ENCODE measurements around the gene TSPAN14.

Gene TSPAN14

DNA sequence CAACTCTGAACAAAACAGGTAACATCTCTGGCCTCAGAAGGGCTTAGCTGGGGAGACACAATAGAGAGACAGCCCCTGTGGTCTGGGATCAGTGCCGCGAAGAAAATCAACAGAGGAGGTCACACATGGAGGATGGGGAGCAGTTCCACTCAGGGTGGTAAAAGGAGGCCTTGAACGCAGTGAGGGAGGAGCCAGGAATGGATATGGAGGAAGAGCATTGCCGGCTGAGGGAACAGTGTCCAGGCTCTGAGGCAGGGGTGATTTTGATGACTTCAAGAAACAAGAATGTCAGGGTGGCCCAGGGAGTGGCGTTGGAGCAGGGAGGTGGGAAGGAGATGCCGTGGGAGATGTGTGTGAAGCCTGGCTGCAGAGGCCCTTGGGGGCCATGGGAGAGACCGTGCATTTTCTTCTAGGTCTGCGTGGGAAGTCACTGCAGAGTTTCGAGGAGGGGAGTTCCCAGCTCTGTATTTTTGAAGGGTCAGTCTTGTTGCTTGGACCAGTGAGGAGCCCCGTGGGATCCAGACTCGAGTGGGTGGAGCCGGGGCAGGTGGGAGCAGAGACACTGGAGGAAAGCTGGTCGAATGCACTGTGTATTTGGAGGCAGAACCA is 47.9 kb downstream of the TSPAN14 start:
- Histone ChIP-seq H3K4me3 (ENCODE audit: low read length) (no peak overlapping the region), H3K9me3 (replicated peaks; ENCODE audit: insufficient read depth, low read length) (no peaks in the 10 kb centered on the region), H3K9ac (ENCODE audit: low read length) (no peak overlapping the region), H2AFZ (ENCODE audit: low read length) (no peak overlapping the region), H4K20me1 (ENCODE audit: insufficient read depth, low read length) (no peaks in the 10 kb centered on the region), H3K36me3 (replicated peaks; ENCODE audit: insufficient read depth, low read length) (no peaks in the 10 kb centered on the region), H3K4me2 (ENCODE audit: low read depth, low read length) (no peak overlapping the region), H3K79me2 (ENCODE audit: low read length) (no peaks in the 10 kb centered on the region), H3K9me2 (replicated peaks; ENCODE audit: insufficient read depth, low read length) (no peaks in the 10 kb centered on the region), H3F3A (ENCODE audit: insufficient read depth, low read length) (no peaks in the 10 kb centered on the region), H3K27me3 (replicated peaks; ENCODE audit: insufficient read depth, low read length) (no peaks in the 10 kb centered on the region), H3K27ac (ENCODE audit: low read length) (no peak overlapping the region), H3K4me1 (ENCODE audit: low read length) (no peaks in the 10 kb centered on the region)
- TF ChIP-seq EZH2 (optimal IDR thresholded peaks at IDR 0.05; ENCODE audit: low read depth, low read length) (no peak), EZH2phosphoT487 (IDR thresholded peaks at IDR 0.05; ENCODE audit: low read length) (no peak)
- TF ChIP-seq, protein P1, sequence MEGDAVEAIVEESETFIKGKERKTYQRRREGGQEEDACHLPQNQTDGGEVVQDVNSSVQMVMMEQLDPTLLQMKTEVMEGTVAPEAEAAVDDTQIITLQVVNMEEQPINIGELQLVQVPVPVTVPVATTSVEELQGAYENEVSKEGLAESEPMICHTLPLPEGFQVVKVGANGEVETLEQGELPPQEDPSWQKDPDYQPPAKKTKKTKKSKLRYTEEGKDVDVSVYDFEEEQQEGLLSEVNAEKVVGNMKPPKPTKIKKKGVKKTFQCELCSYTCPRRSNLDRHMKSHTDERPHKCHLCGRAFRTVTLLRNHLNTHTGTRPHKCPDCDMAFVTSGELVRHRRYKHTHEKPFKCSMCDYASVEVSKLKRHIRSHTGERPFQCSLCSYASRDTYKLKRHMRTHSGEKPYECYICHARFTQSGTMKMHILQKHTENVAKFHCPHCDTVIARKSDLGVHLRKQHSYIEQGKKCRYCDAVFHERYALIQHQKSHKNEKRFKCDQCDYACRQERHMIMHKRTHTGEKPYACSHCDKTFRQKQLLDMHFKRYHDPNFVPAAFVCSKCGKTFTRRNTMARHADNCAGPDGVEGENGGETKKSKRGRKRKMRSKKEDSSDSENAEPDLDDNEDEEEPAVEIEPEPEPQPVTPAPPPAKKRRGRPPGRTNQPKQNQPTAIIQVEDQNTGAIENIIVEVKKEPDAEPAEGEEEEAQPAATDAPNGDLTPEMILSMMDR (IDR thresholded peaks at IDR 0.05; ENCODE audit: low read length), result no peak
- no peak for DNase-seq

DNA sequence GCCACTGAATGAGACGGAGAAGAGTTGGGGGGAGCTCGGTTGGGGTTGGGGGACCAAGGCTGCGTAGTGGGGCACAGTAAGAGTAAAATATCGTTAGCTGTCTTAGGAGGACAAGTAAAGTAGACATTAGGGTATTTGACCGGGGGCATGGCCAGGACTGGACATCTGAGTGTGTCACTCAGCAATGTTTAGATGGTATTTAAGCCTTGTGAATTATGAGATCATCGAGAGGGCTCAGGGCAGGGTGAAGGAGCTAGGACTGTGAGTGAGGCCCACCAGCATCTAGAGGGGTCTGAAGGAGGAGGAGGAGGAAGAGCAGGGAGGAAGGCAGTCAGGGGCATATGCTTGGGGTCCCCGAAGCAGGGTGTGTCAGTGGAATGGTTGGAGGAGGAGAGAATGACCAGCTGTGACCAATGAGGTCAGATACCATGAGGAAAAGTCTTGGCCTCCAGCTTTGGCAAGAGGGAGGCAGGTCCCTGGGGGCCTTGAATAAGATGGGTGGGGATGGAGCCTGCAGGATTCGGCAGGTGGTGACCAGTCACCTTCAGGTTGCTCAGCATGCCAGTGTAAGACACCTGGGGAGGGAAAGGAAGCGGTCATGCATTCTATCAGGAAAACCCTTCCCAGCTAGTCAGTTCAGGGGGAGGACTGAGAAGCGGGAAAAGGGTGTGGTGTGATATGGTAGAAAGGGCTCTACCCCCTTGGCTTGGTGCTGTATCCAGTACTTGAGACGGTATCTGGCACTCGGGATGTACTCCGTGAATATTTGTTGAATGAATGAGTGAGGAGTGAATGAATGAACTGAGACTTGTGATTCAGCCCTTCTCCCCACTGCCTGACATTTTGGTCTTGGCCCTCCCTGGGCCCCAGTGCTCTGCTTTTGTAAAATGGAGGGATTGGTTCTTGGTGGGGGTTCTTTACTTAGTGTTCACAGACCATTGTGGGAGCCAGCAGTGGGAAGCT is 48.8 kb downstream of the TSPAN14 start:
- Histone ChIP-seq H3K27ac (ENCODE audit: low read length) (no peak overlapping the region), H2AFZ (ENCODE audit: low read length) (no peak overlapping the region), H3K4me1 (ENCODE audit: low read length) (no peaks in the 10 kb centered on the region), H3K79me2 (ENCODE audit: low read length) (no peaks in the 10 kb centered on the region), H3K9ac (ENCODE audit: low read length) (no peak overlapping the region), H3K4me3 (ENCODE audit: low read length) (no peak overlapping the region), H3K9me3 (replicated peaks; ENCODE audit: insufficient read depth, low read length) (no peaks in the 10 kb centered on the region), H3F3A (ENCODE audit: insufficient read depth, low read length) (no peaks in the 10 kb centered on the region), H3K36me3 (replicated peaks; ENCODE audit: insufficient read depth, low read length) (no peaks in the 10 kb centered on the region), H3K27me3 (replicated peaks; ENCODE audit: insufficient read depth, low read length) (no peaks in the 10 kb centered on the region), H3K4me2 (ENCODE audit: low read depth, low read length) (no peak overlapping the region), H3K9me2 (replicated peaks; ENCODE audit: insufficient read depth, low read length) (no peaks in the 10 kb centered on the region), H4K20me1 (ENCODE audit: insufficient read depth, low read length) (no peaks in the 10 kb centered on the region)
- no peak for DNase-seq
- TF ChIP-seq, protein P1 (IDR thresholded peaks at IDR 0.05; ENCODE audit: low read length), result no peak
- TF ChIP-seq EZH2phosphoT487 (IDR thresholded peaks at IDR 0.05; ENCODE audit: low read length) (no peak), EZH2 (optimal IDR thresholded peaks at IDR 0.05; ENCODE audit: low read depth, low read length) (no peak)

DNA sequence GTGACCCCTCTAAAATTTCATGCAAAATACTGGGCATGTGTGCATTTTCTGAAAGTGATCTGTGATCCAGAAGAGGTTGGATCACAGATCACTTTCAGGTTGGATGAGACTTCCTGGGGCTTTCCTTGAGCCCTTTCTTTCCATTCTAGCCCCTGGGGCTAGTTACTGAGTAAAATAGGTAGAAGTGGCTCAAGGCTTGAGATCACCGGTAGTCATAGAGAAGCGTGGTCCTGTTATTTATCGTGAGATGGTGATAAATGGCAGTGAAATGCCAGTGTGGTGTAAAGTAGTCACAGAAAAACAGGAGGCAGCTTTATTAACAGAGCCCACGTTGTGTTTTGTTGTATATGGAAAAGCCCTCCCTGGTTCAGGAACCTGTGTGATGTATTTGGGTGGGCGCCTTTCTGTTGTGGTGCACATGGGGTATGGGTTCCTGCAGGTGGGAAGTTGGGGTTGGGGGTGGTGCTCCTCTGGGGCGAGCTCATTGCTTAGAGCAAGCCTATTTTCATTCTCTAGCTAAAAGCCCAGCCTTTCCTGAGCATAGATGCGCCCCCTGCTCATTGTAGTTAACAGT is 49.6 kb downstream of the TSPAN14 start:
- H3K27me3 ChIP-seq (replicated peaks; ENCODE audit: insufficient read depth, low read length), result no peaks in the 10 kb centered on the region
- H3K27ac ChIP-seq (ENCODE audit: low read length), result no peak overlapping the region
- no peaks in the 10 kb centered on the region for H3K79me2 ChIP-seq (ENCODE audit: low read length)
- H3F3A ChIP-seq (ENCODE audit: insufficient read depth, low read length), result no peaks in the 10 kb centered on the region
- H3K9me2 ChIP-seq (replicated peaks; ENCODE audit: insufficient read depth, low read length), result no peaks in the 10 kb centered on the region
- TF ChIP-seq, protein P1 (IDR thresholded peaks at IDR 0.05; ENCODE audit: low read length), result no peak
- TF ChIP-seq EZH2 (optimal IDR thresholded peaks at IDR 0.05; ENCODE audit: low read depth, low read length) (no peak), EZH2phosphoT487 (IDR thresholded peaks at IDR 0.05; ENCODE audit: low read length) (no peak)
- DNase-seq, result no peak
- no peak overlapping the region for H3K4me2 ChIP-seq (ENCODE audit: low read depth, low read length)
- H3K9me3 ChIP-seq (replicated peaks; ENCODE audit: insufficient read depth, low read length), result no peaks in the 10 kb centered on the region
- no peak overlapping the region for H2AFZ ChIP-seq (ENCODE audit: low read length)
- H3K9ac ChIP-seq (ENCODE audit: low read length), result no peak overlapping the region
- H3K4me3 ChIP-seq (ENCODE audit: low read length), result no peak overlapping the region
- H3K36me3 ChIP-seq (replicated peaks; ENCODE audit: insufficient read depth, low read length), result no peaks in the 10 kb centered on the region
- H4K20me1 ChIP-seq (ENCODE audit: insufficient read depth, low read length), result no peaks in the 10 kb centered on the region
- no peaks in the 10 kb centered on the region for H3K4me1 ChIP-seq (ENCODE audit: low read length)

All from MM.1S (cell line).